Fibroblast of pulmonary artery (primary cell): ENCODE measurements around the gene CLDN7.

Source experiments
- DNase-seq: peaks from one replicate; pipeline ENCODE4 v3.0.0-alpha.2; 2010; ENCODE audit warnings: low read depth
- H3K4me3 ChIP-seq: replicated peaks from 2 replicates; pipeline ENCODE4 v1.5.1; 2011; ENCODE audit warnings: low read depth, mild to moderate bottlenecking, control low read depth, low read length, moderate library complexity
- TF ChIP-seq, protein P1 (sequence below): IDR thresholded peaks from 2 replicates; pipeline ENCODE4 v1.5.1; 2011; ENCODE audit warnings: mild to moderate bottlenecking, control low read depth, low read length, inconsistent platforms; ENCODE audit errors: missing control alignments

Gene CLDN7

DNA sequence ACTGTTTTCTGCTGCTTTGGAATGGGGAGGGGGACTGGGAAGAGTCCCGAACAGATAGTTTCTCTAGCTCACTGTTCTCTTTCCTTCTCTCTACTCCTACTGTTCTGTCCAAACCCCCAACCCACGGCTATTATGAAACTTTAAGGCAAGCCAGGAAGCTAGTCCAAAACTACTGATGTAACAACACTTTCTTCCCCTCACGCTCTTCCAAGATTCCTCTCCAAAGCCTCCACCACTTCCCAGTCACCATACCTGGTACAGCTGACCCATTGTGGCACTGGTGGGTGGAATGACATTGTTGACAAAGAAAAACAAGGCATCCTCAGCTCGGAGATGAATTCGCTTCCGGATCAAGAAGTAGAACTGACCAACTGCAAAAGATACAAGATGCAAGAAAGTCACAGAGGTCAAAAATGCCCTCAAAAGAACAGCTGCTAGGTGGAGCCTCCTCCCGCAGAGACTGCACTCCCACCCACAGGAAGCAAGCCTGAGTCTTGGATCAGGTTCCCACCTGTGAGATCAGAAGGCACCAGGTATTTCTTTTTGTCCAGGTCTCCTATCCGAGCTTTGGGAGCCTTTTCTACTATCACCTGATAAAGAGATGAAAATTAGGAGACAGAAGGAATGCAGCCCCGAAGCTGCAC lies 21.1 kb downstream of the CLDN7 start:
- peak overlapping the region; percentile 81 for H3K4me3 ChIP-seq
- TF ChIP-seq, protein P1, sequence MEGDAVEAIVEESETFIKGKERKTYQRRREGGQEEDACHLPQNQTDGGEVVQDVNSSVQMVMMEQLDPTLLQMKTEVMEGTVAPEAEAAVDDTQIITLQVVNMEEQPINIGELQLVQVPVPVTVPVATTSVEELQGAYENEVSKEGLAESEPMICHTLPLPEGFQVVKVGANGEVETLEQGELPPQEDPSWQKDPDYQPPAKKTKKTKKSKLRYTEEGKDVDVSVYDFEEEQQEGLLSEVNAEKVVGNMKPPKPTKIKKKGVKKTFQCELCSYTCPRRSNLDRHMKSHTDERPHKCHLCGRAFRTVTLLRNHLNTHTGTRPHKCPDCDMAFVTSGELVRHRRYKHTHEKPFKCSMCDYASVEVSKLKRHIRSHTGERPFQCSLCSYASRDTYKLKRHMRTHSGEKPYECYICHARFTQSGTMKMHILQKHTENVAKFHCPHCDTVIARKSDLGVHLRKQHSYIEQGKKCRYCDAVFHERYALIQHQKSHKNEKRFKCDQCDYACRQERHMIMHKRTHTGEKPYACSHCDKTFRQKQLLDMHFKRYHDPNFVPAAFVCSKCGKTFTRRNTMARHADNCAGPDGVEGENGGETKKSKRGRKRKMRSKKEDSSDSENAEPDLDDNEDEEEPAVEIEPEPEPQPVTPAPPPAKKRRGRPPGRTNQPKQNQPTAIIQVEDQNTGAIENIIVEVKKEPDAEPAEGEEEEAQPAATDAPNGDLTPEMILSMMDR, result no peak
- DNase-seq, result no peak

DNA sequence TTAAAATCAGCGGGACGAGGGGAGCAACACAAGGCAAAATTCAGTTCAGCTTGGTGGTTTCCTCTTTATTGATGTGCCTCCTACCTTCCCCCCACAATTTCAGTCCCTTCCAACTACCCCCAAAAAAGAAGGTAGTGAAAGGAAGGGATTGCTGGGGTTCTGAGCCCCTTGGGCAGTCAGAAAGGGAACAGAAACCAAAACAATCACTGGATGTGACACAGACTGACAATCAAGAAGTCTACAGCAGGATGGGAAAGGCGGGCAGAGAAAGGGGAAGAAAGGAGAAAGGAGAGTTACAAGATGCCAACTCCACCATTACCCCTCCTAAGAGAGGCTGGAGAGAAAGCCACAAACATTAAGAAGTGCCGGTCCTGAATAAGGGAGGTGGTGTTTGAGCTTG lies 21.9 kb downstream of the CLDN7 start:
- TF ChIP-seq, protein P1, result no peak
- peak overlapping the region; percentile 81 for H3K4me3 ChIP-seq

DNA sequence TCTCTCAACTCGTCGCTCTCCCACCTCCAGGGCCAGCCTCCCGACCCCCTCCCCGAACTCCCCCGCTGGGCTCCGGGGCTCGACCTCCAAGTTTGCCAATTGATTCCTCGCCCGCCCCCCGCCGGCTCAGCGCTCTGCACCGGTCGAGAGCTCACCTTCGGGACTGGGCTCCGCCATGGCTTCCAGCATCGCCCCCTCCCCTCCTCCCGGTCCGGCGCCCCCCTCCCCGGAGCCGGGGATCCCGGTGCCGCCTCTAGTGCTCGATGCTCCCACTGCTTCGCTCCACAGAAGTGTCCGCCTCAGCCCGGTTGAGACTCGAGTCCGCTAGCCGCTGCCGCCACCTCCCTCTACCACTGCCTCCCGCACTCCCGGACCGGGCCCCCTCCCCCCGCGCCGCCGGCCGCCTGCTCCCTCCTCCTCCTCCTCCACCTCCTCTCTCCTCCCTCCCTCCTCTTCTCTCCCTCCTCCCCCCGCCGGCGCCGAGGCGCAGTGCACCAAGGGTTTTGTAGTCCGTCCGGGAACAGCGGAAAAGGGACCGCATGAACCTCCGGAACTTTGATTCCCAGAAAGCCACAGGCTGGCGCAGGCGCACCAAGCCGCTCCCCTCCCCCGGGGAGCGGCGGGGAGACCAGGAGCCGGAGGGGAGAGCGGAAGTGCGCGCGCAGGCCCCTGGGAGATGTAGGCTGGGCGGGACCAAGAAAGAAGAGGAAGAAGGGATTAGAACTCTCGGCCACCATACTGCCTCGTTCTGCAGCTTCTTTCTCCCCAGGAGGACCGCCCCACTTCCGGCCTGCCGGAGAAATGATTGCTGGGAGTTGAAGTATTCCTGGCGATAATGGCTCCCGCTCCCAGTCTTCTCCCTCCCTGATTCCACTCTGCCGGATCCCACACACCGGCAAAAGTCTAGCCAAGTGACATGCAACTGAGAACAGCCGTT lies 22.9 kb downstream of the CLDN7 start, which contains the start of gene PHF23:
Gene PHF23 (minus strand): TSS at position 367 of the 937 bp plus-strand sequence. CDS start 178 bp downstream, at position 189.
- DNase-seq, result peak; percentile 99
- TF ChIP-seq, protein P1, result no peak
- H3K4me3 ChIP-seq, result peak within 1 kb of the TSS; percentile 81

More for the DNA sequence above, 21.9 kb downstream of the CLDN7 start:
- DNase-seq, result no peak

DNA sequence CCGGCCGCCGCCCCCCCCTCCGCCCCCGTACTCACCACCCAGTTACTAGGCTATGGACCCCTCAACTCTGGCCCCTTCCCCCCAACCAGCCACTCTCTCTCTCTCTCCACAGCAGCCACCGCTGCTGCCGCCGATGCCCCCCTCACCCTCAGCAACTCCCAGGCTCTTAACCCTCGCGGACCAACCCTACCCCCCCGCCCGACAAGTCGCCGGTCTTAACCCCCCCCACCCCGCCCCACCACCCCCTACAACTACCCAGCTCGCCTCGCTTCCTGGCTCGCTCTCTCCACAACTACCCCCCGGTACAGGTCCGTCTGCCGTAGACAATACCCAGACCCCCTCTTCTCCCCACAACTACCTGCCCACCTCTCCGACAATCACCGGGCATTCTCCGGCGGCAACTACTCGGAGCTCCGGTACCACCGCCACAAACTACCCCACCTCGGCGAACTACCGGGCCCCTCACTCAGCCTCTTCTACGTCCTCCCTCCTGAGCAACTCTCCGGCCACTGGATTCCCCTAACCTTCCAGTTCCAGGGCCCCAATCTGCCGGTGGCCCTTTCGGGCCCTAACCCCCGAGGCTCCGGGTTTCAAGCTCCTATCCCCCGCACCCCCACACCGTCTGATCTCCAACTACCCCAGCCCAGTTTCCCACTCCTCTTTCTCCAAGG lies 23.7 kb downstream of the CLDN7 start:
- no peak for DNase-seq
- TF ChIP-seq, protein P1, result no peak
- H3K4me3 ChIP-seq, result peak overlapping the region; percentile 71

DNA sequence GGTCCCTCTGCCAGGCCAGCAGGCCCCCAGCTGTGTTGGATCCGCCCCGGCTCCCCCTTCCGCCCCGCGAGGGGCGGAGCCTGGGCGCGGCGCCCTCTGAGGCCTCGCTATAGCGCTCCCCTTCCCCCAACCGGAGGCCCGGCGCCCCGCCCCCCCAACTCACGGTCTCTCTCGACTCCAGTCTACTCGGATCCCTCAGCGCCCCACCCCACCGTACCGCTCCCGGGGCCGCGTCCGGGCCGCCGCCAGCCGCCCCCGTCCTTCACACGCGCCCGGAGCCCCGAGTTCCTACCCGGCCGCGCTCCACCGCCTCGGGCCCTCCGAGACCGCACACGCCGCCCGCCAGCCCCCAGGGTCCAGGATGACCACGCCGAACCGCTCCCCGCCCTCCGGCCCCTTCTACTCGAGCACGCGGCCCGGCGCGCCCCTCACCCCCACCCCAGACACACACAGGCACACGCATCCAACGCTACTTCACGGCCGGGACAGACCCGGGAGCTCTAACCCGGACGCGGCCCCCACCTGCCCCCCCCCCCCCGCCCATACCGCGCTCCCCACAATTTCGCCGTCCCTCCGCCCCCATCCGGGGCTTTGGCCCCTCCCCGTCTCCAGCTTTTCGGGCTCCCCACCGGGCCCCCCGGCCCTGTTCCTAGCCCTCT lies 24.4 kb downstream of the CLDN7 start:
- H3K4me3 ChIP-seq, result peak overlapping the region; percentile 71
- peak; percentile 67 for DNase-seq
- TF ChIP-seq, protein P1, result no peak

DNA sequence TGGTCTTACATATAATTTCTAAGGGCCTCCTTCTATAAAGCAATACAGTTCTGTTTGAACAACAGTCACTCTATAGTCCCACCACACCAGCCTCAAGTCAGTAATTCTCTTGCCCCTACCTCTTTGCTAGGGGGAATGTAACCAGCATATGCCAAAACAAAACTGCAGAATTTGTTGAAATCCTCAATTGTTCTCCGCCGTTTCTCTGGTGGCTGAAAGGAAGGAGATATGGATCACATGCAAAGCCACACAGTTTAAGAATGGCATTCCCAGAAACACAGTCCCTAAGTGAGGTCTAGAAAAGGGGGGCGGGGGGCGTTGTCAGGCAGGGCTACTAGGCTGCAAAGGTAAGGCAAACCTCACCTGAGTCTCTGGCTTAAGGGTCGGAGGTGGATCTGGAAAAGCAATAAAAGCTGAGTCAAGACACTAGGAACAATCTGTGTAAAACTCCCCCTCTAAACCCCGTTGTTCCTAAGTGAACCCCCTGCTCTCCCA lies 25.0 kb downstream of the CLDN7 start:
- TF ChIP-seq, protein P1, result no peak
- DNase-seq, result no peak
- H3K4me3 ChIP-seq, result peak overlapping the region; percentile 71
